Non-pigmented ciliary epithelial cell (primary cell): ENCODE data around the gene GPR62.

Experiments used
- DNase-seq: peaks from one replicate; pipeline ENCODE4 v3.0.0-alpha.2; 2010; ENCODE audit warnings: low read depth

Gene GPR62

GRCh38 chr3:51938780-51939425, 16.3 kb upstream of the GPR62 start:
- no peak for DNase-seq

- DNase-seq, result no peak
Observed at GRCh38 chr3:51940648-51941462, 14.3 kb upstream of the GPR62 start.

- DNase-seq, result no peak
Observed at GRCh38 chr3:51941463-51941797, 13.8 kb upstream of the GPR62 start.

GRCh38 chr3:51941798-51942602, 13.2 kb upstream of the GPR62 start, which contains the start of the genes PARP3 and RRP9:
PARP3 (plus strand) TSS chr3:51942363; CDS start chr3:51943356, 993 bp downstream.
RRP9 (minus strand) TSS chr3:51941904; CDS start chr3:51941867, 37 bp downstream.
- peak; percentile 99 for DNase-seq

- DNase-seq, result no peak
Observed at GRCh38 chr3:51942603-51943450, 12.4 kb upstream of the GPR62 start.

DNA sequence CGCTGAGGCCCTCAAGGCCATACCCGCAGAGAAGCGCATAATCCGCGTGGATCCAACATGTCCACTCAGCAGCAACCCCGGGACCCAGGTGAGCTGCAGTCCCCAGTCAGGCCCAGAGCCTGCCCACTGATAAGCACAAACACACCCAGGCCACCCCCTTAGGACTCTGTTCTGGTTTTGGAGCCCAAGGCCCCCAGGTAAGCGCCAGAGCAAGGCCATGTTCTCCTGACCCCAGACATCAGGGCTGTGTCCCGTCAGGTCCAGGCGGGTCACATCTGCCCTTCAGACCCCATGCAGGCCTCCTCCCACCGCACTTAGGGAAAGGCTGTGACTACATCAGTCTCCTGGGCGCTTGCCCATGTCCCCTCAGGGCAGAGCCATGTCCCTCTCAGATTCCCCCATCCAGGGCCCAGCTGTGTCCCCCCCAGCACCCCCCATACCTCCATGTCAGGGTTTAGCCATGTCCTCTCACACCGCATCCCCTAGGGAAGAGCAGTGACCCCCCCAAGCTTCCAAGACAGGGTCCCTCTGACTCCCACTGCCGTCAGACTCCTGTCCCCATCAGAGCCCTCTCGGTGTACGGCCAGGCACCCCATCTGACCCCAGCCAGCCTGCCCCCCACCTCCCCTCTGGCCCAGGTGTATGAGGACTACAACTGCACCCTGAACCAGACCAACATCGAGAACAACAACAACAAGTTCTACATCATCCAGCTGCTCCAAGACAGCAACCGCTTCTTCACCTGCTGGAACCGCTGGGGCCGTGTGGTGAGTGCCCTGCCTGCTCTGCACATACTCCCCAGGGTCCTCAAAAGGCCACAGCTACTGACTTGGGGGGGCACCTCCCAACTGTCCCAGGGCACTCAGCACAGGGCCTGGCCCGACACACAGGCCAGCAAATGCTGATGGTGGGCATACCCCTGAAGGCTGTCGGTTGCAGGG, 11.5 kb upstream of the GPR62 start:
- no peak for DNase-seq

- DNase-seq, result no peak
Observed at GRCh38 chr3:51944451-51945021, 10.6 kb upstream of the GPR62 start.

- DNase-seq, result no peak
Observed at GRCh38 chr3:51945031-51945840, 9.9 kb upstream of the GPR62 start.

DNA sequence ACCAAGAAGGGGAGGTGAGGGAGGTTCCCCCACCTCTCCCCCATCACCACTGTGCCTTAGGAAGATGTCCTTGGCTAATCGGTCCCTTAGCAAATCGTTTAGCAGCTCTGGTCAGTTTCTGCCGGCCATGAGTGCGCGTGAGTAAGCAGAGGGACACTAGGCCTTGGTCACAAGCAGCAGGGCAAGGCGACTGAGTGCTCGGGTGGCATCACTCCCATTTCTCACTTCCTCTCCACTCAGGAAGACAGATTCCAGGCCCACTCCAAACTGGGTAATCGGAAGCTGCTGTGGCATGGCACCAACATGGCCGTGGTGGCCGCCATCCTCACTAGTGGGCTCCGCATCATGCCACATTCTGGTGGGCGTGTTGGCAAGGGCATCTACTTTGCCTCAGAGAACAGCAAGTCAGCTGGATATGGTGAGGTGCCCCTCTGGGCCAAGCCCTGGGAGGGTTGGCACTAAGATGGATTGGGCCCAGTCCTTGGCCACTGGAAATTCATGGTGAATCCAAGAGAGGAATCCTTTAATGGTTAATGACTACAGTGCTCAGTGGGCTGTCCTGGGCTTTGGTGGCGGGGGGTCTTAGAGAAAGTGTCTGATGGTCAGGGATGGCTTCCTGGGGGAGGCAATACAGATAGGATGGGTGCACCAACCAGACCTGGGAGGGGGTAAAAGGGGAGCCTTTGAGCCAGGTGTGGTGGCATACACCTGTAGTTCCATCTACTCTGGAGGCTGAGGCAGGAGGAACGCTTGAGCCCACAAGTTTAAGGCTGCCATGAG, 9.1 kb upstream of the GPR62 start:
- no peak for DNase-seq

DNA sequence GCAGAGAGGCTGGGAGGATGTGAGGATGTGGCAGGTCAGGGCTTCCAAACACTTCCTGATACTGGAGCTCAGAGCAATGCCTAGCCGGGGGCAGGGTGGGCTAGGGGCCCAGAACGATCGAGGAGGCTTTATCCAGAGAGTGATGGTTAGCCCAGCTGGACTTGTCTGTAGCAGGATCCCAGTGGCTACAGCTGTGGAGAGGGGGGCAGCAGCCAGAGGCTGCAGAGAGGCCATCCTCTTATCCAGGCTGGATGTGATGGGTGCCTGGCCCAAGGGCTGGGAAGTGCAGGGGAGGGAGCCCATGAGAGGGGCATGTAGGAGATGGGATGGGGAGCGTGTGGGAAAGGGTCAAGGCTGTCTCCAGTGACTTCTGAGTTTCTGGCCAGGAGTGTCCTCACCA, 8.4 kb upstream of the GPR62 start:
- no peak for DNase-seq

GRCh38 chr3:51947215-51947900, 7.8 kb upstream of the GPR62 start:
- no peak for DNase-seq

DNA sequence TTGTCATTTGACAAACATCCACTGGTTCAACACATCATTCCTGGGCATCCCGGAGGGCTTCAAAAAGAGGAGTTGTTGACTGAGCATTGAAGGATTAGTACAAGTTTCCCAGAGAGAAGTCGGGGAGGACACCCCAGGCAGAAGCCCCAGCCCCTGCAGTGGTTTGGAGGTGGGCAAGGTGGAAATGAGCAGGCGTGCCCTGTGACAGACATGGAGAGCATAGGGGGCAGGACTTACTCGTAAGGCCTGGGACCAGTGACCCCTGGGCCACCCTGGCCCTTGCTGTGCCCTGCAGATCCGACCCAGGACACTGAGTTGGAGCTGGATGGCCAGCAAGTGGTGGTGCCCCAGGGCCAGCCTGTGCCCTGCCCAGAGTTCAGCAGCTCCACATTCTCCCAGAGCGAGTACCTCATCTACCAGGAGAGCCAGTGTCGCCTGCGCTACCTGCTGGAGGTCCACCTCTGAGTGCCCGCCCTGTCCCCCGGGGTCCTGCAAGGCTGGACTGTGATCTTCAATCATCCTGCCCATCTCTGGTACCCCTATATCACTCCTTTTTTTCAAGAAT, 7.1 kb upstream of the GPR62 start:
- no peak for DNase-seq

GRCh38 chr3:51949121-51949520, 6.1 kb upstream of the GPR62 start:
- DNase-seq, result no peak

DNA sequence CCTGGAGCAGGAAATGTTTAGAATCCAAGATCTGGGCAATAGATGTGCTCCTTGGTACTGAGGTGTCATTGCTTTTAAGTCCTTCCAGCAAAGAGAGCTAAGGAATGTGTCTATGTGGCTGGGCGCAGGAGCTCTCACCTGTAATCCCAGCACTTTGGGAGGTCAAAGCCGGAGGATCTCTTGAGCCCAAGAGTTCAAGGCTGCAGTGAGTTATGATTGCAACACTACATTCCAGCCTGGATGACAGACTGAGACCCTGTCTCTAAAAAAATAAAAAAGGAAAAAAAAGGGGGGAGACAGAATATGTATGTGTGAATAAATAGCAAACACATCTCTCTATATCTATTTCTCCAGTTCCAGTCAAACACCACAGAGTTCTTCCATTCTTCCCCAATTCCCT, 4.3 kb upstream of the GPR62 start:
- DNase-seq, result no peak

DNA sequence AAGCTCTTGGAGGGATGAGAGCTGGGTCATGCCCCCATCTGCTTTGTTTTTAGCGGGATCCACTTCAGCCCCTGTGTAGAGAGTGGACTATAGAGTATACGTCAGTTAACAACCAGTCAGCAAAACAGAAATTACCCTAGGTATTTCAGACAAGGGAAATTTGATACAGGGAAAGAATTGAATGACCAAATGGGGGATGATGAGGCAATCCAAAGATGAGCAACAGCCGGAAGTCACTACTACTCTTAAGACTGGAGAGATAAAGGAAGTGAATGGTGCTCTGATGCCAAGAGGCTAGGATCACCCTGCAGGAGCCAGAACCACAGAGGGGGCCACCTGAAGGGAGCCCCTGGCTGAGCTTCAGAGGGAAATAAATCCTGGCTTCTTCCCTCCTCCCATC, 1.7 kb upstream of the GPR62 start:
- DNase-seq, result no peak

- DNase-seq, result no peak
Observed at GRCh38 chr3:51954105-51954504, 1.1 kb upstream of the GPR62 start.

DNA sequence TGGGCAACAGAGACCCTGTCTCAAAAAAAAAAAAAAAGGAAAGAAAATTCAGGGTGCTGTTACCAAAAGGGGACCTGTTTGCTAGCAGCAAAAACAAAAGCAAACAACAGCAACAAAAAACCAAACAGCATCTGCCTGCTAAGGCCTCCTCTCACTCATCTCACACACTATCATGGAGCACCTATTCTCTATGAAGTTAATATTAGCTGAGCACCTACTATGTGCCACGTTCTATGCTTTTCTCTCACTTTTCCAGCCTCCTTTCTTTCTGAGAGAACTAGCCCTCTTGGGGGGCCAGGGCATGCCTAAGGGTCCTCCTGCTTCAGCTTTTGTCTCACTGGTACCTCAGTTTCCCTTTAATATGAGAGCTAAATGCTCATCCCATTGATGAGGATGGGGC, 468 bp upstream of the GPR62 start:
- no peak for DNase-seq
